ENCODE measurements around the gene ATM.
"Not testable (repeated sequence)": the region's sequence is repeated elsewhere in the genome, so short reads cannot be mapped to it uniquely, and the experiment has no call there.

DNA sequence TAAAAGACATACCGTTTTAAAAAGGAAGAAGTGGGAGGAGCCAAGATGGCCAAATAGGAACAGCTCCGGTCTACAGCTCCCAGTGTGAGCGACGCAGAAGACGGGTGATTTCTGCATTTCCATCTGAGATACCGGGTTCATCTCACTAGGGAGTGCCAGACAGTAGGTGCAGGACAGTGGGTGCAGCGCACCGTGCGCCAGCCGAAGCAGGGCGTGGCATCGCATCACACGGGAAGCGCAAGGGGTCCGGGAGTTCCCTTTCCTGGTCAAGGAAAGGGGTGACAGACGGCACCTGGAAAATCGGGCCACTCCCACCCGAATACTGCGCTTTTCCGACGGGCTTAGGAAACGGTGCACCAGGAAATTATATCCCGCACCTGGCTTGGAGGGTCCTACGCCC, 150.6 kb downstream of the ATM start:
- not testable (repeated sequence) for TF ChIP-seq SUZ12 (IDR thresholded peaks at IDR 0.05); NFRKB (IDR thresholded peaks at IDR 0.05); ARNT (IDR thresholded peaks at IDR 0.05); BHLHE40 (IDR thresholded peaks at IDR 0.05; ENCODE audit: borderline replicate concordance); FOXK2 (IDR thresholded peaks at IDR 0.05); TARDBP (IDR thresholded peaks at IDR 0.05); LEF1 (IDR thresholded peaks at IDR 0.05; ENCODE audit: borderline replicate concordance); ELF4 (IDR thresholded peaks at IDR 0.05); FOXM1 (IDR thresholded peaks at IDR 0.05; ENCODE audit: borderline replicate concordance); CTBP1 (IDR thresholded peaks at IDR 0.05; ENCODE audit: borderline replicate concordance); FOXA1 (IDR thresholded peaks at IDR 0.05); SP1 (IDR thresholded peaks at IDR 0.05); L3MBTL2 (conservative IDR thresholded peaks at IDR 0.05)
- TF ChIP-seq, protein P1, sequence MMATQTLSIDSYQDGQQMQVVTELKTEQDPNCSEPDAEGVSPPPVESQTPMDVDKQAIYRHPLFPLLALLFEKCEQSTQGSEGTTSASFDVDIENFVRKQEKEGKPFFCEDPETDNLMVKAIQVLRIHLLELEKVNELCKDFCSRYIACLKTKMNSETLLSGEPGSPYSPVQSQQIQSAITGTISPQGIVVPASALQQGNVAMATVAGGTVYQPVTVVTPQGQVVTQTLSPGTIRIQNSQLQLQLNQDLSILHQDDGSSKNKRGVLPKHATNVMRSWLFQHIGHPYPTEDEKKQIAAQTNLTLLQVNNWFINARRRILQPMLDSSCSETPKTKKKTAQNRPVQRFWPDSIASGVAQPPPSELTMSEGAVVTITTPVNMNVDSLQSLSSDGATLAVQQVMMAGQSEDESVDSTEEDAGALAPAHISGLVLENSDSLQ (IDR thresholded peaks at IDR 0.05), result not testable (repeated sequence)

Measured in HEK293T (cell line).